T-helper 2 cell (primary cell): Measurements from ENCODE around the gene TMEM248.
"Not testable (repeated sequence)": the region's sequence is repeated elsewhere in the genome, so short reads cannot be mapped to it uniquely, and the experiment has no call there.

ENCODE experiments used
- DNase-seq, 5 experiments: peaks; one replicate each; pipeline versions ENCODE4 v3.0.0 to v3.0.0-alpha.2; 2012 to 2022
- total RNA-seq, 2 donors: gene quantifications; one replicate each; lab custom pipeline; 2026; lab: John Stamatoyannopoulos, UW

The TMEM248 gene
- 103 to 107 reads per million in 2 donors for total RNA-seq

GRCh38 chr7:66920769-66921395, at the start of gene TMEM248:
TSS of gene TMEM248 (plus strand) at chr7:66921225. CDS start at chr7:66941866, 20,641 bp downstream.
- DNase-seq = peak; percentile 79 to 98 (median 88)

- no peak for DNase-seq
These were observed 47.5 kb upstream of the TMEM248 start for GRCh38 chr7:66873476-66873875.

GRCh38 chr7:66877577-66878300, 43.3 kb upstream of the TMEM248 start:
- peak in 1 of 5 experiments; percentile 67 for DNase-seq

DNA sequence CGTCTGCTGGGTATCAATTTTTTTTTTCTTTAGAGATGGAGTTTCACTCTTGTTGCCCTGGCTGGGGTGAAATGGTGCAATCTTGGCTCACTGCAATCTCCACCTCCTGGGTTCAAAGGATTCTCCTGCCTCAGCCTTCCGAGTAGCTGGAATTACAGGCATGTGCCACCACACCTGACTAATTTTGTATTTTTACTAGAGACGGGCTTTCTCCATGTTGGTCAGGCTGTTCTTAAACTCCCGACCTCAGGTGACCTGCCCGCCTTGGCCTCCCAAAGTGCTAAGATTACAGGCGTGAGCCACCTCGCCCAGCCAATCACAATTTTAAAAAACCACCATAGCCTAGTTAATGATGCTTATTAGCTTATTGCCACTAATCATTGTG, 42.7 kb upstream of the TMEM248 start:
- DNase-seq = not testable (repeated sequence)

GRCh38 chr7:66880053-66880452, 41.0 kb upstream of the TMEM248 start:
- DNase-seq = no peak

GRCh38 chr7:66880577-66880976, 40.4 kb upstream of the TMEM248 start:
- not testable (repeated sequence) for DNase-seq

- no peak for DNase-seq
These were observed 37.3 kb upstream of the TMEM248 start for GRCh38 chr7:66883716-66884115.

- not testable (repeated sequence) for DNase-seq
These were observed 36.5 kb upstream of the TMEM248 start for GRCh38 chr7:66884556-66884955.

DNA sequence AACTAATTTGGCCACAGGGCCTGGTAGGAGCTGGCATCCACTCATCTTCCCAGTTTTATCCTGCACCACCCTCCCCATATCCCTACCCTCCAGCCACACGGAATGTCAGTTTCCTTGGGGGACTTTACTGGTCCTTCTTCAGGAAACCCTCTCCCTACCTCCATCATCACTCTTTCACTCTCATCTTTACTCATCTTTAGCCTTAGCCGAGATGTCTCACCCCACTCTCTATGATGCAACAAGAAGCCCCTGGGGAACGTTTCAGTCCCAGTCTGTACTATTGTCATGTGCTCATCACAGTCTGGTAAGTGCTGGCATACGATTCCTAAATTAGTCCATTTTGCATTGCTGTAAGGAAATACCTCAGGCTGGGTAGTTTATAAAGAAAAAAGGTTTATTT, 34.9 kb upstream of the TMEM248 start:
- DNase-seq = no peak

- DNase-seq = not testable (repeated sequence)
These were observed 32.8 kb upstream of the TMEM248 start for GRCh38 chr7:66888223-66888622.

DNA sequence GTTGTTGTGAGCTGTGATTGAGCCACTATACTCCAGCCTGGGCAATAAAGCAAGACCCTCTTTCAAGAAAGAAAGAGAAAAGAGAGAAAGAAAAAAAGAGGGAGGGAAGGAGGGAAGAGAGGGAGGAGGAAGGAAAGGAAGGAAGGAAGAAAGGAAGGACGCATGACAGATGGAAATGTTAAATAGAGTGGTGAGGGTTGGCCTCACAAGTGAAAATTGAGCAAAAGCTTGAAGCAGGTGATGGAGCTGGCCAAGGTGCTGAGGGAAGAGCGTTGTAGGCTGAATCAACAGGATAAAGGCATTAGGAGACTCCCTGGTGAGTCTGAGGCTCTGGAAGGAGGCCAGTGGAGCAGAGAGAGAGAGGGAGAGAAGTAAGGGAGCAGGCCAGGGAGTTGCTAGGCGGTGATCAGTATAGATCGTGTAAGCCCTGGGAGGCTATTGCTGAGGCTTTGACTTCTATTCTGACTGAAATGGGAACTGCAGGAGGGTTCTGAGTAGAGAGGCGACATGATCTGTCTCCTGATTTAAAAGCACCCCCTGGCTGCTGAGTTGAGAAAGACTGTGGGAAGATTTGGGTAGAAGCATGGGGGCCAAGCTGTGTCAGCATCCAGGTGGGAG, 26.5 kb upstream of the TMEM248 start:
- peak in 1 of 5 experiments; percentile 33 for DNase-seq

DNA sequence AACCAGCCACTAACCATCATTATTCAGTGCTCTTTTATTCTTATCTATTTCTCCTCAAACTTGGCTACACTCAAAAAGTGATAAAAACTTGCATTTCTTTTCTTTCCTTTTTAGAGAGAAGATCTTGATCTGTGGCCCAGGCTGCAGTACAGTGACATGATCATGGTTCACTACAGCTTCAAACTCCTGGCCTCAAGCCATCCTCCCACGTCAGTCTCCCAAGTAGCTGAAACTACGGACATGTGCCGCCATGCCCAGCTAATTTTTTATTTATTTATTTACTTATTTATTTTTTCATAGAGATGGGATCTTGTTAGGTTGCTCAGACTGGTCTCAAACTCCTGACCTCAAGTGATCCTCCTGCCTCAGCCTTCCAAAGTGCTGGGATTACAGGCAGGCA, 24.6 kb upstream of the TMEM248 start:
- DNase-seq = no peak

DNA sequence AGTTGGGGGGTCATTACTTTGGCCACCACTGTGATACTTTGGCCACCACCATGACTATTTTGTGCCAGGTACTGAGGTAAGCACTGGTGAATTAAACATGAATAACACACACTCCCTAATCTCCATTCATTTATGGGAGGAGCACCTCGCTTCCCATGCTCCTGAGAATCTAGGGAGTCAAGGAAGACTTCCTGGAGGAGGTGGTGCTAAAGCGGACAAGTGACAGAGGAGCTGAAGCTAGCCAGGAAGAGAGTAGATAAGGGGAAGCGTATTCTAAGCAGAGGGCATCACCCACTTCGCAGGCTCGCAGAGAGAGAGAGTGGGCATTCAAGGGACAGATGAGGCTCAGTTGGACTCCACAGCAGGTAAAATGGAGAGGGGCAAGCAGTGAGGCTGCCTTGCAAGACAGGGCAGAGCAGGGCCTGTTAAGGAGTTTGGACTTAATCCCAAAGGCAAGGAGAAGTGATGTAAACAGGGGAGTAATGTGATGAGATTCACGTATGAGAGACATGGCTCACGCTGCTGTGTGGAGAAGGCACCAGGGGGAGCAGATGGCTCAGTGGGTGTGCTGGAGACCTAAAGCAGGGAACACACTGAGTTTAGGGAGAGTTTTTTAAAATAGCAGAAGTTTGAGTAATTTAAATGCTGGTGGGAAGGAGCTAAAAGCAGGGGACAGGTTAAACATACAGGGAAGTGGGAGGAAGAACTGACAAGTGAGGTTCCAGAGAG, 21.3 kb upstream of the TMEM248 start:
- no peak for DNase-seq

DNA sequence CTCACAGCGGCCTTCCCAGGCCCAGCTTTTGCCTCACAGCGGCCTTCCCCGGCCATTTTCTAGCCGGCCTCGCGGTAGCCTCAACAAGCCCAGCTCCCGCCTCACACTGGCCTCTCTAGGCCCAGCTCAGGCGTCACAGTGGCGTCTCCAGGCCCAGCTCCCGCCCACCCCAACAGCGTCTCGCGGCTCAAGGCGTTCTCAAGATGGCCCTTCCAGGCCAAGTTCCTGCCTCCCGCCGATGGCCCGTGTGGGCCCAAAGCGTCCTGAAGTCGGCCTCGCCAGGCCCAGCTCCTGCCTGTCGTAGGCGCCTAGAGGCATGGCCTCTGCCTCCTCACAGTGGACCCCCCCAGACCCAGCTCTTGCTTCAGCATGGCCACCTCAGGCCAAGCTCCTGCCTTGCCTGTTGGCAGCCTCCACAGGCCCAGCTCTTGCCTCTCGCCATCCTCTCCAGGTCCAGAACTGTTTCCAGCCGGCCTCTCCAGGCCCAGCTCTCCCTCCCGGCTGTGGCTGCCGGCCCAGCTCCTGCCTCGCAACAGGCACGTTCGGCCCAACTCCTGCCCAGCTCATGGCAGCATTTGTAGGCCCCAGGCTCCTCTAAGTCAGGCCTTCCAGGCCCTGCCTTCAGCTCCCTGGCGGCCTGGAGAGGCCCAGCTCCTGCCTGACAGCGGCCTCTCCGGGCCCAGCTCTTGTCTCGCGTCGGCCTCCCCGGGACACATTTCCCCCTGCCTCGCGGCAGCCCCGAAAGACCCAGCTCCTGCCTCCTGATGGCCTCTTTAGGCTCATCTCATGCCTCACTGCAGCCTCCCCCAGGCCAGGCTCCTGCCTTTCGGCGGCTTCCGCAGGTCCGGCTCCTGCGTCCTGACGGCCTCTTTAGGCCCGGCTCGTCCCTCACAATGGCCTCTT, 18.8 kb upstream of the TMEM248 start:
- no peak for DNase-seq

DNA sequence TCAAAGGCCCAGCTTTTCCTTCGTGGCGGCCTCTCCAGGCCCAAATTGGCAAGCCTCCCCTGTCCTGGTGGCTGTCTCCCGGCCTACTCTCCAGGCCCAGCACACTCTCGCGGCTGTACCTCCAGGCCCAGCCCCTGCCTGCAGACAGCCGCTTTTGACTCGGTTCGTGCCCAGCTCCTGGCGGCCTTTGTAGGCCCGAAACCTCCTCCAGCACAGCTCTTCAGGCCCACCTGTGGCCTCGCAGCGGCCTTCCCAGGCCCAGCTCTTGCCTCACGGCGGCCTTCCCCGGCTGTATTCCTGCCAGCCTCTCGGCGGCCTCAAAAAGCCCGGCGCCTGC, 18.2 kb upstream of the TMEM248 start:
- no peak for DNase-seq

GRCh38 chr7:66903360-66904062, 17.5 kb upstream of the TMEM248 start:
- no peak for DNase-seq

GRCh38 chr7:66904063-66904593, 16.9 kb upstream of the TMEM248 start:
- DNase-seq = no peak

DNA sequence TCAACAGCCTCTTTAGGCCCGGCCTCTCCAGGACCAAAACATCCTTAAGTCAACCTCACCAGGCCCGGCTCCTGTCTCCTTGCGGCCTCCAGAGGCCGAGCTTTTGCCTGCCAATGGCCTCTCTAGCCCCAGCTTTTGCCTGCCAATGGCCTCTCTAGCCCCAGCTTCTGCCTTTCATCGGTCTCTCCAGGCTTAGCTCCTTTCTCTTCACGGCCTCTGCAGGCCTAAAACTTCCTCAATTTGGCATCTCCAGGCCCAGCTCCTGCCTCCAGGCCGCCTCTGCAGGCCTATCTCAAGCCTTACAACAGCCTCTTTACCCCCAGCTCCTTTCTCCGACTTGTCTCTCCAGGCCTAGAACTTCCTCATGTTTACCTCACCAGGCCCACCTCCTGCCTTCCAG, 15.7 kb upstream of the TMEM248 start:
- no peak for DNase-seq

- no peak for DNase-seq
These were observed 15.3 kb upstream of the TMEM248 start for GRCh38 chr7:66905689-66906088.

- DNase-seq = no peak
These were observed 13.3 kb upstream of the TMEM248 start for GRCh38 chr7:66907731-66908130.

DNA sequence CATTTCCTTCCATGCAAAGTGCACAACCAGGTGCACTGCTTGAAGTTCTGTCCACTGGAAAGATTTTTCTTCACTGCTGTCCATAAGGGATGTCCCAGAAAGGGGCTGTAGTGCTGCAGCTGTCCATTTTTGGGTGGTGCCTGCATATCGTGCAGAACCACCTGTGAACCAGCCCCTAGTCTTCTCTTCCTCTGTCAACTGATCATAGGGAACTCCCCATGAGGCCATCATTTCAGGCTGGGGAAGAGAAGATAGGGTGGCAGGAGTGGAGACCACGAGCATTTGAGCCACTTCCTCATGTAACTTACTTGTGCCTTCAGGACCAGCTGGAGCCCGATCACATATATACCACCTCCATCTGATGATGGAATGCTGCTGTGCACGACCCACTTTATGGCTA, 12.4 kb upstream of the TMEM248 start:
- not testable (repeated sequence) for DNase-seq
